C4-2B (cell line): ENCODE measurements around the gene CDC42EP2.

Experiments used
- H3K27ac ChIP-seq: fragments of 450-650 bp; 2 replicates; pipeline ENCODE4 v1.5.1; 2017
- ZFX ChIP-seq: fragments of 450-650 bp; IDR thresholded peaks from 2 replicates; pipeline ENCODE4 v1.6.1; 2017
- TF ChIP-seq, protein P1 (sequence below): fragments of 450-650 bp; conservative IDR thresholded peaks from 2 replicates; pipeline ENCODE4 v1.5.1; 2017; ENCODE audit warnings: mild to moderate bottlenecking

Gene CDC42EP2

GRCh38 chr11:65353376-65353775 lies 38.7 kb downstream of the CDC42EP2 start:
- H3K27ac ChIP-seq: peak overlapping the region; percentile 64
- TF ChIP-seq ZFX: no peak
- TF ChIP-seq, protein P1, sequence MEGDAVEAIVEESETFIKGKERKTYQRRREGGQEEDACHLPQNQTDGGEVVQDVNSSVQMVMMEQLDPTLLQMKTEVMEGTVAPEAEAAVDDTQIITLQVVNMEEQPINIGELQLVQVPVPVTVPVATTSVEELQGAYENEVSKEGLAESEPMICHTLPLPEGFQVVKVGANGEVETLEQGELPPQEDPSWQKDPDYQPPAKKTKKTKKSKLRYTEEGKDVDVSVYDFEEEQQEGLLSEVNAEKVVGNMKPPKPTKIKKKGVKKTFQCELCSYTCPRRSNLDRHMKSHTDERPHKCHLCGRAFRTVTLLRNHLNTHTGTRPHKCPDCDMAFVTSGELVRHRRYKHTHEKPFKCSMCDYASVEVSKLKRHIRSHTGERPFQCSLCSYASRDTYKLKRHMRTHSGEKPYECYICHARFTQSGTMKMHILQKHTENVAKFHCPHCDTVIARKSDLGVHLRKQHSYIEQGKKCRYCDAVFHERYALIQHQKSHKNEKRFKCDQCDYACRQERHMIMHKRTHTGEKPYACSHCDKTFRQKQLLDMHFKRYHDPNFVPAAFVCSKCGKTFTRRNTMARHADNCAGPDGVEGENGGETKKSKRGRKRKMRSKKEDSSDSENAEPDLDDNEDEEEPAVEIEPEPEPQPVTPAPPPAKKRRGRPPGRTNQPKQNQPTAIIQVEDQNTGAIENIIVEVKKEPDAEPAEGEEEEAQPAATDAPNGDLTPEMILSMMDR: no peak

- no peak for TF ChIP-seq ZFX
- TF ChIP-seq, protein P1: no peak
- H3K27ac ChIP-seq: peak overlapping the region; percentile 64
Measured at GRCh38 chr11:65353900-65354264, 39.2 kb downstream of the CDC42EP2 start.

DNA sequence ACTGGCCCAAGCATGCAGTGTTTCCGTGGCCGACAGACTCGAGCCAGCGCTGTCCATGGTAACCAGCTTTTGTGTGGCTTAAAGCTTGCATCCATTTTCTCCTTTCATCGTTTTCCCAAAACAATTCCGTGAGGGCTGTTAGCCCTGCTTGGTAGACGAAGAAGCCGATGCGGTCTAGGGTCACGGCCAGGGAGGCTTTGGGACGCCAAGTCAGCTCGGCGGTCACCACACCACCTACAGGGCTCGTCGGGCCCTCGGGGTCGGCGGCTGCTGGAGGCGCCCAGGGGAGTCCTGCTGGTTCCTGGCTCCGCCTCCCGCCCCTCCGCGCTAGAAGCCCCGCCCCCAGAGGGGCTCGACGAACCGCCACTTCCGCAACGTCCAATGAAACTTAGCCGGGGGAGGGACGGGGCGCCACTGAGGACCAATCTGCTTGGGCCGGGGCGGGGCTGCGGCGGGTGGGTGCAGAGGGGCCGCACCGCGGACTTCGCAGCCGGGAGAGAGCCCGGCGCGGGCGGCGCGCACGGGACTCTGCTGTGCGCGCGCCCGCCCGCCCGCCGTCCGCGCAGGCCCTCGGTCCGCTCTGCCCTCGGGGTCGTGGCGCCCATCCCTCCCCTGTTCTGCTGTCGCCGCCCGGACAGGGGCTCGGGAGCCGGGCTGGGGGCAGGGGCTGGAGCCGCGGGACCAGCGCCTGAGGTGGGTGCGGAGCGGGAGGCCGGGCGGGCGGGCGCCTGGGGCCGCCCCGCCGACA lies 39.8 kb downstream of the CDC42EP2 start, which contains the start of gene TIGD3:
Gene TIGD3 (plus strand): TSS at position 487 of the 748 bp plus-strand sequence. CDS start 1,058 bp downstream, outside the sequence.
- 0 out of 2 replicates have a peak, but pooled peaks have one; percentile 45 for TF ChIP-seq ZFX
- TF ChIP-seq, protein P1: no peak

DNA sequence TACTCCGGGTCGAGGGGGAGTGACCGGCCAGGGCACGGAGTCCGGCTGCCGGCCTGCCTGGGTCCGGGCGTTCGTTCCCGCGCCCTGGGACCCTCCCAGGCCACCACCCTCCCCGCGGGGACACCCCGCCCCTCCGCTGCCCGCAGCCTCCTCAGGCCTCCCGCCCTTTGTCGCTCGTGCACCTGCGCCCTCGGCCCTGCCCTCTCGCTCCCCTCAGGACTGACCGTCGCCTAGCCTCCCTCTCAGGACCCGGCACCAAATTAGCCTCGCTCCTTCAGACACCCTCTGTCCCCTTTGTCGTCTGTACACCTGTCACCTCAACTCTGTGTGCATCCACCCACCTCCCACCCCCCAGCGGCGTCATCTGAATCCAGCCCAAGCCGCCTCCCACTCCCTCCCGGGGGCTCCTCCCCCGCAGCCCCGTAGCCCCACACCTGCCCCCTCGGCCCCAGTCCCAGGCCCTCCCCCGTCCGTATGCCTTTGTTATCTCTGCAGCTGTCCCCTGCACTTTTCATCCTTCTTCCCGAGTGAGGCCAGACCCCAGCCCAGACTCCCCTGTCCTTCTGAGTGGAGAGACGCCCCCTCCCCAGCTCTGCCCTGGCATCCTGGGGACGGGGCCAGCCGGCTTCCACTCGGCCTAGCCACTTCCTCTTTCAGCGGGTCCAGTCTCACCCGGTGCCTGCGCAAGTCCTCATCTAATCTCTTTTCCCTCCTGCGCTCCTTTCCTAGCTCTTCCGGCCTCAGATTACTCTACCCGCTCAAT lies 40.5 kb downstream of the CDC42EP2 start:
- H3K27ac ChIP-seq: peak overlapping the region; percentile 64
- TF ChIP-seq ZFX: no peak
- TF ChIP-seq, protein P1: no peak

More for the DNA sequence above, 39.8 kb downstream of the CDC42EP2 start, which contains the start of gene TIGD3:
- peak within 1 kb of the TSS; percentile 64 for H3K27ac ChIP-seq

DNA sequence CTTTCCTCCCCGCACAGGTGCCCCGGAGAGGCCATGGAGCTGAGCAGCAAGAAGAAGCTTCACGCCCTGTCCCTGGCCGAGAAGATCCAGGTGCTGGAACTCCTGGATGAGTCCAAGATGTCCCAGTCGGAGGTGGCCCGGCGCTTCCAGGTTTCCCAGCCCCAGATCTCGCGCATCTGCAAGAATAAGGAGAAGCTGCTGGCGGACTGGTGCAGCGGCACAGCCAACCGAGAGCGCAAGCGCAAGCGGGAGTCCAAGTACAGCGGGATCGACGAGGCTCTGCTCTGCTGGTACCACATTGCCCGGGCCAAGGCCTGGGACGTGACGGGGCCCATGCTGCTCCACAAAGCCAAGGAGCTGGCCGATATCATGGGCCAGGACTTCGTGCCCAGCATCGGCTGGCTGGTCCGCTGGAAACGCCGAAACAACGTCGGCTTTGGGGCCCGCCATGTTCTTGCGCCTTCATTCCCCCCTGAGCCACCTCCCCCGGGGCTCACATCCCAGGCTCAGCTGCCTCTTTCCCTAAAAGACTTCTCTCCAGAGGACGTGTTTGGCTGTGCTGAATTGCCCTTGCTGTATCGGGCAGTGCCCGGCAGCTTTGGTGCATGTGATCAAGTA lies 41.2 kb downstream of the CDC42EP2 start:
- TF ChIP-seq, protein P1: no peak
- TF ChIP-seq ZFX: no peak
- H3K27ac ChIP-seq: no peak overlapping the region

GRCh38 chr11:65356394-65356972 lies 41.8 kb downstream of the CDC42EP2 start:
- TF ChIP-seq, protein P1: no peak
- no peak for TF ChIP-seq ZFX
- H3K27ac ChIP-seq: no peak overlapping the region
